Umbilical cord (tissue), 2 donors: Measurements from ENCODE around the gene MYO1A. TPM values are rescaled to one million over a fixed set of nuclear protein-coding genes. Genes with fewer than 3 reads are reported as not detected.
"Not testable (repeated sequence)": the region's sequence is repeated elsewhere in the genome, so short reads cannot be mapped to it uniquely, and the experiment has no call there.

Experiments
- DNase-seq: peaks from one replicate; pipeline ENCODE4 v3.0.0-alpha.2; 2015; ENCODE audit warnings: low spot score
- total RNA-seq: library from RNA; depleted of rRNA; stranded (reverse); fragments of >200 nt; gene quantifications from one replicate; pipeline ENCODE4 v1.2.3, GENCODE V29; 2014; ENCODE audit warnings: low replicate concordance; ENCODE audit not compliant: insufficient read depth

MYO1A gene
- total RNA-seq, 1 donor from 2014 or later: 5.8 TPM

DNA sequence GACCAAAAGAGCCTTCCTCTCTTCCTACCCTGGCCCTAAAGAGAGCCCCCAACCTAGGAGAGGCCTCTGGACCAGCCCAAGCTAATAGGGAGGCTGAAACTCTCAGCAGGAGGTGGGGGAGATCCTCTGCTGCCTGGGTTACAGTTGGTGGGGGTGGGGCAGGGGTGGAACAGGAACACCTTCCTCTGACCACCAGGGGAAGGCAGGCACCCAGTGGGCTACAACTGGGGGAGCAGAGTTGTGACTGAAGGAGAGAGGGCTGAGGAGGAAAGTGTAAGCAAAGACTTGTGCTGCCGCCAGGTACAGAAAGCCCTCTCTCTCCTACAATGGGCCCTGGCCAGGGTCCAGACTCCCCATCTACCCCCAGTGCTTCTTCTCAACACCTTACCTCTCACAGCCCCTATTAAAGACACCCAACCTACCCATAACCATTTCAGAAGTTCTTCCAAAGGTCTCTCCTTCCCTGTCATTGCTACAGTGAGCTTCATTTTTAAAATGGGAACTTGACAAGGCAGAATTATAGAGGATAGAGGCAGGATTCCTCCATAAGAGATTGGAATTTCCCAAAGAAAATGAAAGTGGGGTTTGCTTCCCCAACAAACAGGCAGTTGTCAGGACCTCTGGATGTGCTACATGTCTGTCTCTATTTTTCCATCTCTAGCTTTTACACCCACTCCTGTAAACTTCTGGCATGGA, 1.4 kb downstream of the MYO1A start:
- DNase-seq: no peak

GRCh38 chr12:57047981-57048380, 1.9 kb downstream of the MYO1A start:
- no peak for DNase-seq

GRCh38 chr12:57046947-57047890, 2.7 kb downstream of the MYO1A start:
- no peak for DNase-seq

GRCh38 chr12:57046086-57046791, 3.7 kb downstream of the MYO1A start:
- DNase-seq: no peak

DNA sequence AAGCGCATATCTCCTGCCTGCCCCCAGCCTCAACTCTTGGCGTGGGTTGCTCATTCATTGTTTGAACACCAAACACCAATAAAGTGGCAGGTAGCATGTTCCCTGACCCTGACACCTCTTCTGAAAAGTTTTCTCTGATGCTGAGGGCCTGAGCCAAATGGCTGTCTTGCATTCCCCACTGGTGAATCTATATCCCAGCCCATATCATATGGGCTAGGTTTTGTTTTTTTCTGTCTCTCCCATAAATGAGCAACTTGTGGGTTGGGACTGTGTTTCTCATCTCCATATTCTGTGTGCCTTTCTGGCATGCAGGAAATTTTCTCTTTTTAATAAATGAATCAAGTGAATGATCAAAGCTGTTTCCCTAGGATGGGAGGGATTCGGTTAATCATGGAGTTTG, 5.0 kb downstream of the MYO1A start:
- no peak for DNase-seq

DNA sequence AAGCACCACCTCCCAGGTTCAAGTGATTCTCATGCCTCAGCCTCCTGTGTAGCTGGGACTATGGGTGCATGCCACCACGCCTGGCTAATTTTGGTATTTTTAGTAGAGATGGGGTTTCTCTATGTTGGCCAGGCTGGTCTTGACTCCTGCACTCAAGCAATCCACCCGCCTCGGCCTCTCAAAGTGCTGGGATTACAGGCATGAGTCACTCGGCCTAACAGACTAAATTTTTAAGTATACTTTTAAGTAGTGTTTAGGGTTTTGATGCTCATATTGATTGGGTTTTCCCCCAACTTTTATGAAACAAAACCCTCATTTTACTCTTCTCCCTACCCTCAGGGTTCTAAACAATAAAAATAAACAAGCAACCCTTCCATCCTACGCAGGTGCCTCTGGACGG, 5.5 kb downstream of the MYO1A start:
- peak; percentile 74 for DNase-seq

DNA sequence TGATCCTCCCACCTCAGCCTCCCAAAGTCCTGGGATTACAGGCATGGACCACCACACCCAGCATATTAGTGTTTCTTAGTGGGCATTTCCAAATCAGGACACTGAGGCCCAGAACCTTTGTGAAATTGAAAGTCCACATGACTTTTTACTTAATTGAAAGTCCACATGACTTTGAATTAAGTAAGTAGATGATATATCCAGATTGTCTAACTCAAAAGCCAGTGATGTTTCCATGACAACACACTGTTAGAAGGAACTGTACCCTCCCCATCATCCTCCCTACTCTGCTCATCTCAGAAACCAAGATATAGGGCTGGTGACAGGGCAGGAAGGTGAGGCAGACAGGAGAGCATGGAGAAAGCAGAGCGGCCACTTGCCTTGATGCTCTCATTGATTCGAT, 7.2 kb downstream of the MYO1A start:
- DNase-seq: no peak

GRCh38 chr12:57040750-57041149, 9.2 kb downstream of the MYO1A start:
- DNase-seq: no peak

DNA sequence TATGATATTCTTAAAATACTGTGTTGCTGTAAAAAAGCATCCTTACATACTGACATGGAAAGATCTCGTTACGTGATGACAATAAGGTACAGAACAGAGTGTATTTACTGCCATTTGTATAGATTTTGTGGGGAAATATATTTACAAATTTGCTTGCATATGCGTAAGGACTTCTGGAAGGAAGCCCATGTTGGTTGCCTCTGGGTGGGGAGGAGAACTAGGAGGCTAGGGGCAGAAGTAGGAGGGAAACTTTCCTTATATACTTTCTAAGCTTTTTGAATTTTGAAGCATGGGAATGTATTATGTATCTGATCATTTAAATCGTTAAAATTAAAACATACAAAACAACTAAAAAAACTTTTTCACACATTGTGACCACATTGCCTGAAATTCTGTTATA, 9.7 kb downstream of the MYO1A start:
- DNase-seq: no peak

DNA sequence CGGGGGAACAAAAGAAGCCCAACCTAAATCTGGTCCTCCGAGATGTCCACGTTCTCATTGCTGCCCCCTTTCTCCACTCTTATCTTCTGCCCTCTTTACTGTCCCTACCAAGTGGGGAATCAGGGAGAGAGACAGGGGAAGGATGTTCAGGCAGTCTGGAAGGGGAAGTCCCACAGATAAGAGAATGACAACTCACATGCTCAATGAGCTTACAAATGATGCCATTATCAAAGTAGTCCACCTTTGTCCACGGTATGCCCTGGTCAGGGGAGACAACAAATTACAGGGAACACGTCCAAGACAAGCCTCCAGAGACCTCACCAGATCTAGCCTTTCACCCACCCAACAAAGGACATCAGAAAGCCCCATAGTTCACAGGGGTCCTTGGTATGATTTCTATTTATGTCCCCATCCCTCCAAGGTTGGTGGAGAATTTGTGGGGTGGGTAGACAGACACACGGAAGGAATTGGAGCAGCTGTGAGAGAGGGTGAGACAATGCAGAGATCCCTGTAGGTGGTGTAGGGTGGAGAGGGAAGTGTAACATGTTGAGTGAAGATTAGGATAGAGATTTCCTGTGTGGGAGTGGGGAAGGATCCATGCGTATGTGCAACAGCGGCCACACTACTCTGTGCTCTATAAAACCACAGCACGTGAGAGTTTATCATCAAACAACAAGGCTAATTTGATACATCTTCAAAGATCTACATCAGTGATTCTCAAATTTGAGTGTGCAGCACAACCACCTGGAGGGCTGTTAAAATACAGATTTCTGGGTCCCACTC, 10.7 kb downstream of the MYO1A start:
- no peak for DNase-seq

DNA sequence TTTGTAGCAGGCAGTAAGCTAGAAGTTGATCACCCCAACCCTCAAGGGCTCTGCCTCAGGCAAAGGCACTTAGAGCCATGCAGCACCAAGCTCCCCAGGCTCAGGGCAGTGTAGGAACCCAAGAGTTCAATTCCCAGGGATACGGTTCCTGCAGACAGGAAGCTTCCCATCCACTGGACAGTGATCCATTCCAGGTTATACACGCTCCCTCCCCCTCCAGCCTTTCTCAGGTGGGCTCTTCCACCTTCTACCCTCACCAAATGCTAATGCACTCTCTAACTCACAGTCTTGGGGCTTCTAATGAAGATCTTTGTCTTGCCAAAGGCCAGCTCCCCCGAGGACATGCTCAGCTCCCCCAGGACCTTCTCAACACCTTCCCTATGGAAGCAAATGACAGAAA, 12.7 kb downstream of the MYO1A start:
- DNase-seq: no peak

GRCh38 chr12:57033431-57033830, 16.5 kb downstream of the MYO1A start:
- no peak for DNase-seq

GRCh38 chr12:57031789-57032188, 18.1 kb downstream of the MYO1A start:
- no peak for DNase-seq

DNA sequence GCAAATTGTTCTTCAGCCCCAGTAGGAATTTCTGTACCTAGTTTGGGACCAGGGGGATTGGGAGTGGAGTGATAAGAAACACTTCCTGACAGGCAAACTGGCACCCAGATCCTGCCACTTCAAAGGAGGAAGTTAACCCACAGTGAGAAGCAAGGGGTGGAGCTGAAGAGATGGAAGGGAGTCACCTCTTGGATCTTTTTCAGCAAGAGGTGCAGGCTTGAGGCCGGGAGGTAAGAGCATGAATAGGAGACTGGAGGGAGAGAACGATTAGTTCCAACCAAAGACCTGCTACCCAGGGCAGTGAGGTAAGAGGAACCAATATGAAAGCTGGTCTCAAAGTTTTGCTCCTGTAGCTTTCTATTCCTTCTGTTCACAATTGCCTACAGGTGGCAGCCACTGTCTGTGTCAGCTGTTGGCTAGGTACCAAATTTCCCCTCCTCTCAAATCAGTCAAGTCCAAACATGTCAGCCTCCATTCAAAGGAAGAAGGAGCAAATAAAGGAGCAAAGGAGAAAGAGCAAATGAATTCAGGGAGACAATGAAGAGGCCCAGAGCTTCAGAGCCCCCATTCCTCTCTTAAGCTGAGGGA, 18.7 kb downstream of the MYO1A start:
- DNase-seq: peak; percentile 53

DNA sequence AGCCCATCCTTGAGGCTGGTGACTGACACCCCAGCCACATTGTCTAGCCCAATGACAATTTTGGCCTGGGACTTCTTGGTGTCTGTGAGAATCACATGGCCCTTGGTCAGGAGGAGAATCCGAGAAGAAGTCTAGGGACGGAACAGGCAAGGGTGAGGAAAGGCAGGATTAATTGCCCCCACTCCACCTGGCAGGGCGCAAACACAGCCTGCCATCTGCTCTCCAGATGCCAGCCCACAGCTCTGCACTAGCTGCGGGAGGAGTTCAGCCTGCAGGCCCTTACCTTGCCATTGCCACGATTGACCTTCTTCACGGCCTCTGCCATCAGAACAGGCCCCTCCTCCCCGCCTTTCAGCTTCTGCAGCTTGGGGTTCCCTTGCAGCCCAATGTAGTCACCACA, 20.5 kb downstream of the MYO1A start:
- no peak for DNase-seq

GRCh38 chr12:57027805-57028153, 22.1 kb downstream of the MYO1A start:
- DNase-seq: no peak

DNA sequence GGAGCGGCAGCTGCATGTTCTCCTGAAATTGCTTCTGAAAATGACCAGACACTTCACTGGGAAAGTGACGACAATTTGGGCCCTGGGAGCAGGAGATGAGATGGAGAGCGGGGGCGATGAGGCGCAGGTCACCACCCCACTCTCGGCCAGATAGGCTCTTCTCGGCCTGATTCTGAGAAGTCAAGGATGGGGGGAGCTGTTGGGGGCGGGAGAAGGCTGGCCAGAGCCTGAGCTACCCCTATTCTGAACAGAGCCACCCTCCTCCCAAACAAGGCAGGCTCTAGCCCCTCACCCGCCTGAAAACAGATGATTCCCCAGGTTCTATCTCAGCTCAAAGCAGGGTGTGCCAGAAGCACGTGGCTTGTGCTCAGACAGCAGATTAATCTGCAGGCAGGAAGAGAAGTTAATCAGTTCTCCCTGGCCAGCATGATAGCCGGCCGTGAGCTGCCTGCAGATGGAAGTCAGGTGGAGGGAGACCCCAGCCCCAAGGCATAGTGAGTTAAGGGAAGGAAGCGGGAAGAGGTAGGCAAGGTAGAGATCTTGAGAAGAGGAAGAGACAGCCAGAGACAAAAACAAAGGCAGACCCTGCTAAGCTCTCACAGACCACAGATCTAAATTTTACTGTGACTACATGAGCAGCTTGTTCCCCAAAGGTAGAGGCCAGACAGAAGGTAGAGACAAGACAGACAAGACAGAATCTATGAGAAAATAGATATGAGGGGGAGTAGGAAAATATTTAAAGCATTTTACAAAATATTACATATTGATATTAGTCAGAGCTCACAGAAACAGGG, 22.7 kb downstream of the MYO1A start:
- DNase-seq: peak; percentile 44

DNA sequence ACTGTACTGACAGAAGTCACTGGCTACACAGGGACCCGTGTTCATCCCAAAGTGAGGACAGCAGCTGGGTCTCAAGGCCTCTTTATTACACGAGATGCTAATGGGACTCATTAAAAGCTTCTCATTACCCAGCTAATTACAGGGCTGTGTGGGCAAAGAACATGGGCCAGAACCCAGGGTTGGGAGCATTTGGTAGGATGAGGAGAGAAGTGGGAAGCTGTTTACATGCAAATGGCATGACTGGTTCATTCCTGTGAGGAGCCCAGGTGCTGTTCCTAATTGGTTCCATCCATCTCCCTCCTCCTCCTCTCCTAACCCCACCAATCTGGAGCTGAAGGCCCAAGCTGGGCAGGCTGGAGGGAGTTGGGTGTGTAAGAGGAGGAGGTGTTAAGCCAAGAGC, 24.7 kb downstream of the MYO1A start:
- DNase-seq: no peak

DNA sequence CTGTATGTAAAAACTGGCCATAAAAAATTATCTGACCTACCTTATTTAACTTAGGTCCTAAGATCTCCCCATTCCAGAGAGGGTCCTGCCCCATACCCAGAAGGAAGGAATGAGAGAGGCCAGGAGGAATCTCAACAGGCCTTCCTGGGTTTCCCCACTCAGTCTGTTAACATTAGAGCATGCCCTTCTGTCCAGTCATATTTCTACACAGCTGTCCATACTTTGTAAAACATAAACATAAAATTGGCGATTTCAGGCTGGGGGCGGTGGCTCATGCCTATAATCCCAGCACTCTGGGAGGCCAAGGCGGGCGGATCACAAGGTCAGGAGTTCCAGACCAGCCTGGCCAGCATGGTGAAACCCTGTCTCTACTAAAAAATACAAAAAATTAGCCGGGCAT, 27.6 kb downstream of the MYO1A start:
- not testable (repeated sequence) for DNase-seq

DNA sequence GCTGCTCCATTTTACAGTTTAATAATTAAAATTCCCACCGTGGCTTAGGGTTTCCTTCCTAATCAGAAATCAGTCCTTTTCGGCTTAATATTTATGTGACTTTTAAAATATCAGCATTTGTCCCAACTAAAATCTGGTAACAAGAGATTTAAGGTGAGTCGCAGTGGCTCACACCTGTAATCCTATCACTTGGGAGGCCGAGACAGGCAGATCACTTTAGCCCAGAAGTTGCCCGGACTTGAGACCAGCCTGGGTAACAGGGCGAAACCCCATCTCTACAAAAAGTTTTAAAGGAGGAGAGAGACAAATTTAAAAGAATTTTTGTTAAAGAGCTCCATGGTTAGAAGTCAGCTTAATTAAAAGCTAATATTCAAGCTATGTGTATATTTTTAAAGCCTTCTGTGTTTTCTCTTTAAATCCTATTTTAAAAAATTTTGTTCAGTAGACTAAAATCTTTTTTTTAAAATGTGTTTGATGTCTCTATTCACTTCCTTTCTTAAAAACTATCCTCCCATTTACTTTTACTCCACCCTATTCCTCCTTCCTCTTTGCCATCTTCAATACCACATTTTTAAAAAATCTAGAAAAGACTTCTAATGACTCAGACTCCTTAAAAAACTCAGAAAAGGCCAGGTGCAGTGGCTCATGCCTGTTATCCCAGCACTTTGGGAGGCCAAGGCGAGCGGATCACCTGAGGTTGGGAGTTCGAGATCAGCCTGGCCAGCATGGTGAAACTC, 29.8 kb downstream of the MYO1A start:
- no peak for DNase-seq
